ENCODE data around the gene HCAR3.
A peak's percentile ranks its signal among the peaks of the same experiment; 100 is the strongest.
"Not testable (repeated sequence)": the region's sequence is repeated elsewhere in the genome, so short reads cannot be mapped to it uniquely, and the experiment has no call there.

The HCAR3 gene

GRCh38 chr12:122730215-122731014 lies 13.8 kb upstream of the HCAR3 start, which contains the start of gene HCAR1:
Gene HCAR1, minus strand, starts transcription at chr12:122730844. Its CDS starts 505 bp downstream, at chr12:122730339.
- Mint-ChIP-seq H3K27me3 (peaks cover 8% of the 10 kb centered on the region), H3K9me3 (peaks cover 5% of the 10 kb centered on the region), H3K36me3 (no peaks in the 10 kb centered on the region), H3K27ac (no peak within 1 kb of the TSS), H3K4me3 (no peak within 1 kb of the TSS), H3K4me1 (peaks cover 49% of the 10 kb centered on the region)
- ATAC-seq, result peak; percentile 46

GRCh38 chr12:122729583-122730214 lies 13.1 kb upstream of the HCAR3 start:
- no peak for ATAC-seq
- H3K4me3 Mint-ChIP-seq, result no peak overlapping the region
- peaks cover 5% of the 10 kb centered on the region for H3K9me3 Mint-ChIP-seq
- no peak overlapping the region for H3K27ac Mint-ChIP-seq
- no peaks in the 10 kb centered on the region for H3K36me3 Mint-ChIP-seq
- peaks cover 8% of the 10 kb centered on the region for H3K27me3 Mint-ChIP-seq
- H3K4me1 Mint-ChIP-seq, result peaks cover 56% of the 10 kb centered on the region

GRCh38 chr12:122726080-122726558 lies 9.5 kb upstream of the HCAR3 start:
- Mint-ChIP-seq H3K36me3 (no peaks in the 10 kb centered on the region), H3K9me3 (no peaks in the 10 kb centered on the region), H3K27ac (peak overlapping the region; percentile 68), H3K27me3 (peaks cover 24% of the 10 kb centered on the region), H3K4me1 (peaks cover 41% of the 10 kb centered on the region), H3K4me3 (no peak overlapping the region)
- peak; percentile 48 for ATAC-seq

GRCh38 chr12:122725452-122726079 lies 9.0 kb upstream of the HCAR3 start:
- H3K36me3 Mint-ChIP-seq, result no peaks in the 10 kb centered on the region

GRCh38 chr12:122724641-122725243 lies 8.1 kb upstream of the HCAR3 start:
- Mint-ChIP-seq H3K27me3 (peaks cover 24% of the 10 kb centered on the region), H3K36me3 (no peaks in the 10 kb centered on the region), H3K4me3 (no peak overlapping the region), H3K4me1 (peaks cover 48% of the 10 kb centered on the region), H3K9me3 (no peaks in the 10 kb centered on the region), H3K27ac (peak overlapping the region; percentile 68)
- ATAC-seq, result peak; percentile 68

More at GRCh38 chr12:122725452-122726079, 9.0 kb upstream of the HCAR3 start:
- H3K27ac Mint-ChIP-seq, result peak overlapping the region; percentile 68
- no peak overlapping the region for H3K4me3 Mint-ChIP-seq
- peaks cover 47% of the 10 kb centered on the region for H3K4me1 Mint-ChIP-seq
- no peak for ATAC-seq
- peaks cover 28% of the 10 kb centered on the region for H3K27me3 Mint-ChIP-seq
- no peaks in the 10 kb centered on the region for H3K9me3 Mint-ChIP-seq

- Mint-ChIP-seq H3K27ac (peak overlapping the region; percentile 29), H3K4me3 (no peak overlapping the region), H3K4me1 (peaks cover 46% of the 10 kb centered on the region), H3K27me3 (peaks cover 37% of the 10 kb centered on the region), H3K36me3 (no peaks in the 10 kb centered on the region), H3K9me3 (no peaks in the 10 kb centered on the region)
- ATAC-seq, result no peak
Measured at GRCh38 chr12:122722387-122722786, 5.8 kb upstream of the HCAR3 start.

GRCh38 chr12:122721057-122721545 lies 4.5 kb upstream of the HCAR3 start:
- peaks cover 49% of the 10 kb centered on the region for H3K4me1 Mint-ChIP-seq
- peak overlapping the region; percentile 33 for H3K4me3 Mint-ChIP-seq
- H3K9me3 Mint-ChIP-seq, result no peaks in the 10 kb centered on the region
- H3K27me3 Mint-ChIP-seq, result peaks cover 37% of the 10 kb centered on the region
- H3K27ac Mint-ChIP-seq, result peak overlapping the region; percentile 30
- peak; percentile 37 for ATAC-seq
- no peaks in the 10 kb centered on the region for H3K36me3 Mint-ChIP-seq

- H3K27ac Mint-ChIP-seq, H3K4me3 Mint-ChIP-seq, H3K9me3 Mint-ChIP-seq, ATAC-seq, H3K36me3 Mint-ChIP-seq: not testable (repeated sequence)
- peaks cover 19% of the 10 kb centered on the region for H3K4me1 Mint-ChIP-seq
- H3K27me3 Mint-ChIP-seq, result peaks cover 27% of the 10 kb centered on the region
Measured at GRCh38 chr12:122715211-122715610, 1.4 kb downstream of the HCAR3 start.

- H3K9me3 Mint-ChIP-seq, H3K36me3 Mint-ChIP-seq: not testable (repeated sequence)
- H3K4me1 Mint-ChIP-seq, result peaks cover 16% of the 10 kb centered on the region
Measured at GRCh38 chr12:122713491-122714188, 3.0 kb downstream of the HCAR3 start.

GRCh38 chr12:122711266-122711665 lies 5.3 kb downstream of the HCAR3 start:
- H3K4me3 Mint-ChIP-seq, H3K36me3 Mint-ChIP-seq, ATAC-seq, H3K9me3 Mint-ChIP-seq: not testable (repeated sequence)
- H3K27ac Mint-ChIP-seq, result peak overlapping the region; percentile 26
- H3K27me3 Mint-ChIP-seq, result peaks cover 10% of the 10 kb centered on the region
- H3K4me1 Mint-ChIP-seq, result peaks cover 10% of the 10 kb centered on the region

More at GRCh38 chr12:122713491-122714188, 3.0 kb downstream of the HCAR3 start:
- H3K4me3 Mint-ChIP-seq, H3K27ac Mint-ChIP-seq, ATAC-seq: not testable (repeated sequence)
- H3K27me3 Mint-ChIP-seq, result peaks cover 17% of the 10 kb centered on the region

- H3K36me3 Mint-ChIP-seq, H3K27me3 Mint-ChIP-seq, H3K27ac Mint-ChIP-seq, H3K4me1 Mint-ChIP-seq, H3K9me3 Mint-ChIP-seq, ATAC-seq, H3K4me3 Mint-ChIP-seq: not testable (repeated sequence)
Measured at GRCh38 chr12:122710341-122710740, 6.3 kb downstream of the HCAR3 start.

GRCh38 chr12:122709287-122709686 lies 7.3 kb downstream of the HCAR3 start:
- not testable (repeated sequence) for H3K4me3 Mint-ChIP-seq, H3K27me3 Mint-ChIP-seq, H3K36me3 Mint-ChIP-seq, H3K9me3 Mint-ChIP-seq, H3K4me1 Mint-ChIP-seq, ATAC-seq, H3K27ac Mint-ChIP-seq

- H3K27me3 Mint-ChIP-seq, ATAC-seq, H3K36me3 Mint-ChIP-seq, H3K4me3 Mint-ChIP-seq, H3K4me1 Mint-ChIP-seq, H3K9me3 Mint-ChIP-seq, H3K27ac Mint-ChIP-seq: not testable (repeated sequence)
Measured at GRCh38 chr12:122703841-122704240, 12.8 kb downstream of the HCAR3 start.

- ATAC-seq, result not testable (repeated sequence)
Measured at GRCh38 chr12:122702890-122703611, 13.6 kb downstream of the HCAR3 start, which contains the start of gene HCAR2. Gene HCAR2, minus strand, starts transcription at chr12:122703357. Its CDS starts 74 bp downstream, at chr12:122703283.

More at GRCh38 chr12:122702890-122703611, 13.6 kb downstream of the HCAR3 start, which contains the start of gene HCAR2:
- not testable (repeated sequence) for H3K27ac Mint-ChIP-seq, H3K4me1 Mint-ChIP-seq, H3K4me3 Mint-ChIP-seq, H3K27me3 Mint-ChIP-seq, H3K36me3 Mint-ChIP-seq, H3K9me3 Mint-ChIP-seq
